Measurements from ENCODE around the gene PEAR1. TPM values are rescaled to one million over a fixed set of nuclear protein-coding genes. Genes with fewer than 3 reads are reported as not detected.

PEAR1 gene
- total RNA-seq, 1 donor: 12.7 TPM

DNA sequence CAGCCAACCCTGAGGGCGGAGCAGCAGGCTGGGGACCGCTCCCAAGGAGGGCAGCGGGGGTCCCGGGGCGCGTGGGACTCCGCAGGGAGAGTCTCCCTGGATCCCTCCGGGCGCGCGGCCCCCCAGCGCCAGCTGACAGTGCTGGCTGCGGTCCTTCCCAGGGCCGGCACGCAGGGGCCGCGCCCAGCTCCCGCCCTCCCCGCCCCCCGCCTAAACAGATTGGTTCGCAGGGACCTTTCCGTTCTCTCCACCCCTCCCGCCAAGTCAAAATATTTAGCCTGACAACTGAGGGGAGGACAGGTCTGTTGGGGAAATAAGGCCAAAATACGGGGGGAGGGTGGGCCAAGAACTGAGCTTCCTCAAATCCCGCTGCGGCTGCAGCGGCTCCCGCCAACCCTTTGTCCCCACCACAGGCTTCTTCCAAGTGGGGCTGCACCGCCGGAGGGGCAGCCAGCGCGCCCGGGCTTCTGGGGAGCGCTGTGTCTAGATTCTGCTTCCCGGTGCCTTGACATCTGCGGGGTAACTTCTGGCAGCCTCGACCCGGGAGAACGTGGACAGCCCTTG, 34.5 kb upstream of the PEAR1 start, which contains the start of gene INSRR:
TSS of gene INSRR (minus strand) at position 159 of the 564 bp plus-strand sequence. CDS start 496 bp downstream, outside the sequence.
- peak in 1 of 3 donors; percentile 25 for DNase-seq (ENCODE audit: low read depth in 2 of 3, low spot score in 2 of 3)

DNA sequence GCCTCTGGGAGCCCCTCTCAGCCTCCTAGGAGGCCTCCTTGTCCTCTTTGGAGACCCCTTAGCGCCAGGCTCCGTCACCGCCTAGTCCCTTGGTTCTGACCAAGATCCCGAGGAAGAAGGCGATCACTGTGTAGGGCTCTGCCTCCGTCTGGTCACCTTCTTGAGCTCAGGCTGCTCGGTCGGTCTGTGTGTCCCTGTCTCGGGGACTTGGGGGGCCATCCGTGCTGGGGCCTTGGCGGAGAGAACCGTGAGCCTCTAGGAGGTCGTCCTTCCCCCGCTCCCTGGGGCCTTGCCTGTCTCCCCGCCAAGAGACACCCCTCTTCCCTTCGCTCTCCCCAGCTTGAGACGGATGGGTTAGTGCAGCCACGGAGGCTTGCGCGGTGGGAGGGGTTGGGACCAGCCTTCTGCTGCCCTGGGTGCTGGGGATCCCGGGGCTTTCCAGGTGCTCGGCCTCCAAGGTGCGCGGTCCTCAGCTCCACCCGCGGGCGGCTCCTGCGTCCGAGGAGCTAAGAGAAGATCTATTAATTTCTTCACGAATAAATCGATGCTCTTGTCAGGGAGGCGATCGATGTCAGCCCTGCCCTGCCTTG, 33.9 kb upstream of the PEAR1 start:
- DNase-seq (ENCODE audit: low read depth in 2 of 3, low spot score in 2 of 3): peak in 1 of 3 donors; percentile 32

DNA sequence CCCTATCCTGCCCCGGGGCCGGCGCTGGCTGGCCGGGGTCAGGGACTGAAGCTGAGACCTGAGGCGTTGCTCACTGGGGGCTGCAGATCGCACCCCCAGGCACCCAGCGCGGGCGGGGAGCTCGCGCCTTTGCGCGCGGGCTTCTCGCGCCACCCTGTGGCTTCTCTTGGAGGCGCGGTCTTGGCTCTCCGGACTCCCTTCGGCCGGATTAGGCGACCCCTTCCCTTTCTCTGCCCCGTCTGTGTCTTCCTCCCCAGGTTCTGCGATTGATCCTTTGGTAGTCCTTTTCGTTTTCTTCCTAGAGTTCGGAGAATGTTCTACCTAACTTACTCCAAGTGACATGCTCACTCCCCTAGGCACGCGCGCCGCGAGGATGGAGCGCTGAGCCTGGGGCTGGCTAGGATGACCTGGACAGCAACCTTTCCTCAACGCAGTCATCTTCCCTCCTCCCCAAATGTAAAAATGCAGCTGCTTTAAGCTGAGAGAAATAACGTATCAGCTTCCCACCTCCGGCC, 33.3 kb upstream of the PEAR1 start:
- peak; percentile 37 to 54 (median 50) for DNase-seq (ENCODE audit: low read depth in 2 of 3, low spot score in 2 of 3)

DNA sequence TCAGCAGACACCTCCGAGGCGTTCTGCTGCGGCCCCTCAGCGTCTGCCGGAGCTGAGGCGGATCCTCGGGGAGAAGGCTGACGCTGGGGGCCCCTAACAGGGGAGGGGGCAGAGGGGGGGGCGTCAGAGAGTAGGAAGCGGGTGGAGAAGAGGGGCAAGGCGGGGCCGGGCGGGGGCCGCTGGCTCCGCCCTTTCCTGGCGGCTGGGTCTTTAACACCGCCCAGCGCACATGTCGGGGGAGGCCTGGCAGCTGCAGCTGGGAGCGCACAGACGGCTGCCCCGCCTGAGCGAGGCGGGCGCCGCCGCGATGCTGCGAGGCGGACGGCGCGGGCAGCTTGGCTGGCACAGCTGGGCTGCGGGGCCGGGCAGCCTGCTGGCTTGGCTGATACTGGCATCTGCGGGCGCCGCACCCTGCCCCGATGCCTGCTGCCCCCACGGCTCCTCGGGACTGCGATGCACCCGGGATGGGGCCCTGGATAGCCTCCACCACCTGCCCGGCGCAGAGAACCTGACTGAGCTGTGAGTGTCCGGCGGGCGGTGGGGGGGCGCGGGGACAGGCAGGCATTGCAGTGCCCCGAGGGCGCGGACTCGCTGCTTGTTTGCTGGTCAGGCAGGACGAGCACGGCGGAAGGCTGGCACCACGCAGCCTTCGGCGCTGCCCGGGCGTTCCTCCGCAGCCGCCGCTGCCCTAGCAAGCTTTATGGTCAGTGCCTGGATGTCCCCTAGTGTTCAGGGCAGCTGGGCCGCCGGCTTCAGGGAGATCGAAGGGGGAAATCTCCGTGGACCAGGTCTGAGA, 32.7 kb upstream of the PEAR1 start, which contains the start of gene NTRK1:
TSS of gene NTRK1 (plus strand) at position 238 of the 796 bp plus-strand sequence. CDS start at position 308, 70 bp downstream.
- peak; percentile 33 to 73 (median 62) for DNase-seq (ENCODE audit: low read depth in 2 of 3, low spot score in 2 of 3)

DNA sequence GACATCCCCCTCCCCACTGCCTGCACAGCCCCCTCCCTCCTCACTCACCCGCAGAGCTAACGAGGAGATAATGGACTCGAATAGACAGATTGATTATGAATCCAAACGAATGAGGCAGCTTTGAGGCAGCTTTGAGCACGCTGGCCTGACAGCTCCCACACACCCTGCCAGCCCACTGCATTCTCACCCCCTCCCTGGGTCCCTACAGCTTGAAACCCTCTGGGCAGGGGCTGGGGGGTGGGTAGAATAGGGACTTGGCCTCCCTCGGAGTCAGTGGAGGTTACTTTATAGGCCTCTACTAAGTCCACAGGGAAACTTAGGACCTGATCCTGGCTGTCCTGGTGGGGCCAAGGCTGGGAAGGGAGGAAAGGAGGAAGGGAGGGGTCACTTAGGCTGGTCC, 30.9 kb upstream of the PEAR1 start:
- no peak for DNase-seq (ENCODE audit: low read depth in 2 of 3, low spot score in 2 of 3)

DNA sequence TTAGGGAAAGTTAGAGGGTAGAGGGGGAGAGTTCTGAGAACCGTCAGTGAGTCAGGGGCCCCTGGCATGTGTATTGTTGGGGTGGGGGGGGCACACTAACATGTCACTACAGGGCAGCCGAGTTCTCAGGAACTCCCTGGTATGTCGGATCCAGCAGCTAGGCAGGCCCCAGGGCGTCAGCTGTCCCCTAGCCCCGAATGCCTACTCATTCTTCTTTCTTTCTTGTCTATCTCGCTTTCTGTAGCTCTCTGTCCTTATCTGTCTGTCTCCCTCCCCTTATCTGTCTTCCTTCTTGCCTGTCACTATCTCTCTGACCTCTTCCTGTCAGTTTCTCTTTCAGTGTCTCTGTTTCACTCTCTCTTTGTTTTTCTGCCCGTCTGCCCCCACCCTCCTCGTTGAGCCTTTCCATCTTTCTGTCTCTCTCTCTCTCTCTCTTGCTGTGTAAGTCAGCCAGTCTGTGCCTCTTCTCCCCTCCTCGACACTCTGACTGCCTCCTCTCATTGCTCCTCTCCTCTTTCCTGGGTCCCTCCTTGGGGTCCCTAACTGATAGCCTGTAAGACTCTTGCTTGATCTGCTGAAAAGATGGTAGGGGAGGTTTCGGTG, 30.4 kb upstream of the PEAR1 start:
- DNase-seq (ENCODE audit: low read depth in 2 of 3, low spot score in 2 of 3): peak in 1 of 3 donors; percentile 18

- no peak for DNase-seq (ENCODE audit: low read depth in 2 of 3, low spot score in 2 of 3)
These were observed 29.9 kb upstream of the PEAR1 start for GRCh38 chr1:156863631-156864030.

DNA sequence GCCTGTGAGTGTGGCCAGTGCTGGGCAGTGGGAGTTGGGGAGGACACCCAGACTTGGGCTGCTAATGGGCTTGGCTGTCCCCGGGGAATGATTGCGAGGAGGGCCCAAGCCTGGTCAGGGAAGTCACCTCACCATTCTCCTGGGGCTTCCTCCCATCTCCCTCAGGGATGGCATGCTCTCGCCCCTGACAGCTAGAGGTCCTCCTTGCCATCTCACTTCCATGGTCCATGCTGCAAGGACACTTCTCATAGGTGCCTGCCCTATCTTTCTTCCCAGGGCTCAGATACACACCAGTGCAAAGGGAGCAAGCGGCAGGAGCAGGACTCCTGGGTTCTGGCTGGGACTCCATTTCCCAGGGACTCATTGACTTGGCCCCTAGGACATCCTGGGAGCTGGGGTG, 28.7 kb upstream of the PEAR1 start:
- no peak for DNase-seq (ENCODE audit: low read depth in 2 of 3, low spot score in 2 of 3)

GRCh38 chr1:156865258-156865657, 28.3 kb upstream of the PEAR1 start:
- no peak for DNase-seq (ENCODE audit: low read depth in 2 of 3, low spot score in 2 of 3)

DNA sequence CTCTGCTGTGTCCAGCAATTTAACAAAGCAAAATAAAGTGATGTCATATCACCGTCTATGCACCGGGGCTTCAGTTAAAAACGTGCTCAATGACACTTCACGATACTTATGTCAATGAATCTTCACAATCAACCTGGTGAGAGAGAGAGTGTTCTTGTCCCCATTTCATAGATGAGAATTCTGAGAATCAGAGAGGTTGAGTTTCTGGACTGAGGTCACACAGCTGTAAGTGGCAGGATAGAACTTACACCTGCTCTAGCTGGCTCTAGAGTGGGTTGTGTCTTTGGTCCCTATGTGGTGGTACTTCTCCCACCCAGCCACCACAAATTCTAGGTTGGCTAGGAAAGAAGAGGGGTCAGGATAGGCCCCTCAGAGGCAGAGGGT, 27.7 kb upstream of the PEAR1 start:
- no peak for DNase-seq (ENCODE audit: low read depth in 2 of 3, low spot score in 2 of 3)

- no peak for DNase-seq (ENCODE audit: low read depth in 2 of 3, low spot score in 2 of 3)
These were observed 27.1 kb upstream of the PEAR1 start for GRCh38 chr1:156866249-156866909.

- DNase-seq (ENCODE audit: low read depth in 2 of 3, low spot score in 2 of 3): no peak
These were observed 25.2 kb upstream of the PEAR1 start for GRCh38 chr1:156868341-156868740.

DNA sequence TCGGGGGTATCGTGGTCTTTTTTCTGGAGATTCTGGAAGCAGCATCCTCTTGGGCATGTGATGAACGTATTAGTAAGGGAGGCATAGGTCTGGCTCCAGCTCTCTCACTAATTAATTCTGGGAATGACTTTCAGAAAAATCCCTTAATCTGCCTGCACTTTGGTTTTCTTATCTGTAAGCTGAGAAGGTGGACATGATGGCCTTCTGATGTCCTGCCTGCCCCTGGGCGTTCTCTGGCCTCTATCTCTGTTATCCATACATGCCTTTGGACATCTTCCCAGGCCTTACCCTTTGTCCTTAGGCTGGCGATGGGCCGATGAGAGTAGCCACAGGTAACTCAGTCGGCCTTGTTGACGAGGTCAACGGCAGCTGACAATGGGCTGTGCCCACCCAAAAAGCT, 24.1 kb upstream of the PEAR1 start:
- no peak for DNase-seq (ENCODE audit: low read depth in 2 of 3, low spot score in 2 of 3)

- no peak for DNase-seq (ENCODE audit: low read depth in 2 of 3, low spot score in 2 of 3)
These were observed 19.9 kb upstream of the PEAR1 start for GRCh38 chr1:156873659-156874058.

GRCh38 chr1:156874142-156874541, 19.4 kb upstream of the PEAR1 start:
- DNase-seq (ENCODE audit: low read depth in 2 of 3, low spot score in 2 of 3): no peak

GRCh38 chr1:156874572-156875340, 18.8 kb upstream of the PEAR1 start:
- no peak for DNase-seq (ENCODE audit: low read depth in 2 of 3, low spot score in 2 of 3)

DNA sequence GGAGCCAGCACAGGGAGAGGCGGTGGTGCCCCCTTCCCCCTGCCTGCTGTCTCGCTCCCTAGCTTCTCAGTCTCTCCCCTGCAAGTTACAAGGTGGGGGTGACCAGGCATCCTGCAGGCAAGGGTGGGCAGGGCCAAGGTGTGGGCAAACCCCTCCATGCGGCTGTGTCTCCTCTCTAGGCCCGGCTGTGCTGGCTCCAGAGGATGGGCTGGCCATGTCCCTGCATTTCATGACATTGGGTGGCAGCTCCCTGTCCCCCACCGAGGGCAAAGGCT, 18.2 kb upstream of the PEAR1 start:
- DNase-seq (ENCODE audit: low read depth in 2 of 3, low spot score in 2 of 3): no peak

GRCh38 chr1:156876281-156876680, 17.2 kb upstream of the PEAR1 start:
- no peak for DNase-seq (ENCODE audit: low read depth in 2 of 3, low spot score in 2 of 3)

DNA sequence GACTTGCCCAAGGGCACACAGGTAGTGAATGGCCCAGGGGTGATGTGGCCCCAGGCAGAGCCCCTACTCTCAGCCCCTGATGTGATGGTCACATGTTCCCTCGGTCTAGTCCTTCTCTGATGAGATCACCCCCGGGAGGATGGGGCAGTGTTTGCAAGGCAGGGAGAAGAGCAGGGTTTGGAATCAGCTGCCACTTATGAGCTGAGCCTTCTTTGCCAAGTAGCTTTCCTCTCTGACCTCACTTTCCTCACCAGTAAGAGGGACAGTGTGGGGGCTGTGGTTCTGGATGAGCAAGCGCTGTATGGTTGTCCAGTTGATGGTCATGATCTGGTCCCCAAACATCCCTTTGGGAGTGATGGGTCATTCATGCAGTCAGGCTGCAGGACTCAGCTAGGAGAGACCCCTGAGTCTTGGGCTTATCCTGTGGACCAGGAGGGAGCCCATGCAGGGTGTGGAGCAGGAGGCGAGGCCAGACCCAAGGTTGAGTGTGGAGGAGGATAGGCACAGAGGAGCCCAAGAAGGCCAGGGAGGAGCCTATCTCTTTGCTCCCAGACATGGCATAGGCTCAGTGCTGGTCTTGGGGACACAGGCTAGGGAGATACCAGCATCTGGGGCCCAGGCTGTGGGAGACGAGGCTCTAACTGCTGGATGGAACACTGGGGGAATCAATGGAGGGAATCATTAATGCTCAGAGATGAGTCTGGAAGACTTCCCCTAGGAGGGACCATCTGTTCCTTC, 15.9 kb upstream of the PEAR1 start:
- no peak for DNase-seq (ENCODE audit: low read depth in 2 of 3, low spot score in 2 of 3)

Measured in hematopoietic multipotent progenitor cell (in vitro differentiated cells).